ENCODE results near the gene EIPR1.

EIPR1 gene

DNA sequence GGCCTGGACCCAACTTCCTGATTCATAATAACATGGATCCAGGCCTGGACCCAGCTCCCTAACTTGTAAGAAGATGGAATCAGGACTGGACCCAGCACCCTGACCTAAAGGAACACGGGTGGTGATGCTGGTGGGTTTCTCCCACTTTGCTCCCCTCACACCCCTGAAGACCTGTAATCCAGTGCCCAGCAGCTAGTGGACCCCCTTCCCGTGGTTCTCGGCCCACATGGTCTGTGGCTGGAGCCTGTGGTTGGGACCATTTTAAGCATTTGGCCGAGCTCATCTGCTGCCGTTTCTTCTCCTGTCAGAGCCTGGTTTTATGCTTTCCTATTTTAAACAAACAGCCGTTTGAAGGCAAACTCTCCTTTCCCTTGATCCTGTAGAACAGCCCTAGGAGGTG is 232.8 kb downstream of the EIPR1 start:
- Histone ChIP-seq H3K9ac (peak overlapping the region in 4 of 11 experiments; percentile 6 to 62 (median 30); a peak in 6 of 22 replicates), H3K9me3 (replicated peaks in 1 of 11) (peaks cover 0 to 11% (median 5%) of the 10 kb centered on the region in 11 experiments; a peak in 13 of 22 replicates), H3K27ac (peak overlapping the region in 2 of 11 experiments; percentile 44 to 62; a peak in 3 of 22 replicates), H3K4me2 (peak overlapping the region in 9 of 11 experiments; percentile 52 to 97 (median 94); a peak in 17 of 22 replicates), H3K4me3 (peak overlapping the region in 1 of 10 experiments; percentile 7; a peak in 1 of 20 replicates), H3K27me3 (peaks cover 5 to 62% (median 21%) of the 10 kb centered on the region in 11 experiments; a peak in 15 of 22 replicates), H3K4me1 (peaks cover 28 to 85% (median 81%) of the 10 kb centered on the region in 10 experiments), H4K20me1 (peaks cover 0 to 53% (median 22%) of the 10 kb centered on the region in 11 experiments; a peak in 13 of 22 replicates), H3K36me3 (no peaks in the 10 kb centered on the region)
- no peak for TF ChIP-seq Cebpa-rat (IDR thresholded peaks at IDR 0.05)

GRCh38 chr2:3143602-3144001 is 234.0 kb downstream of the EIPR1 start:
- no peak for TF ChIP-seq Cebpa-rat (IDR thresholded peaks at IDR 0.05)
- peaks cover 0 to 53% (median 22%) of the 10 kb centered on the region in 11 experiments; a peak in 13 of 22 replicates for H4K20me1 ChIP-seq
- H3K4me2 ChIP-seq: peak overlapping the region in 9 of 11 experiments; percentile 52 to 97 (median 94); a peak in 17 of 22 replicates
- no peak overlapping the region for H3K9ac ChIP-seq
- no peaks in the 10 kb centered on the region for H3K36me3 ChIP-seq
- peaks cover 28 to 73% (median 68%) of the 10 kb centered on the region in 10 experiments for H3K4me1 ChIP-seq
- H3K4me3 ChIP-seq: no peak overlapping the region
- peaks cover 0 to 11% (median 5%) of the 10 kb centered on the region in 11 experiments; a peak in 13 of 22 replicates for H3K9me3 ChIP-seq (replicated peaks in 1 of 11)
- H3K27me3 ChIP-seq: peaks cover 5 to 62% (median 21%) of the 10 kb centered on the region in 11 experiments; a peak in 15 of 22 replicates
- no peak overlapping the region for H3K27ac ChIP-seq

DNA sequence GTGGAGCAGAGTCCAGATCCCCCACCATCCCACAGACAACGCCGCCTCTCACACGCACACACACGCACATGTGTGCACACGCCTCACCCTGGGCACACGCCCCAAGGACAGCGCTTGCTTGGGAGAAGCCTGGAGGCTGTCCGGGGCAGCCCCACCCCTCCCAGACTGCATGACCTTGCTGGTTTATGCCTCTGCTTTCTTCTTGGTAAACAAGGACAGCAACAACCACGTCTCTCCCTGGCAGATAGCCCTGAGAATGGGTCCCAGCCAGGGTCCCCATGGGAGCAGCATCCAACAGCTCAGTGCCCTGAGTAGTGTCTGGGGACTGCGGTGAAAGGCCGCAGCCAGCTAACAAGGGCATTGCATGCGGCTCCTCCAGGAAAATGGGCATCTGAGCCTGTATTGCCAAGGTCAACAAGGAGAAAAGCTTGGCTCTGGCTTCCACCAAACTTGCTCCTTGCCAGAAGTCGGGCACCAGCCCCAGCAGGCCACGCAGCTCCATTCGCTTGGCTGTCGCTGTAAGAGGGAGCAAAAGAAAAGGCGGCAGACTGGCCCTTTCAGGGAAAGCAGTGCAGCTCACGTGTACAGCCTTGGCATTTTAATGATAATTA is 234.6 kb downstream of the EIPR1 start:
- peaks cover 5 to 61% (median 21%) of the 10 kb centered on the region in 11 experiments; a peak in 15 of 22 replicates for H3K27me3 ChIP-seq
- H3K9me3 ChIP-seq (replicated peaks in 1 of 11): peaks cover 0 to 11% (median 5%) of the 10 kb centered on the region in 11 experiments; a peak in 13 of 22 replicates
- TF ChIP-seq Cebpa-rat (IDR thresholded peaks at IDR 0.05): no peak
- no peaks in the 10 kb centered on the region for H3K36me3 ChIP-seq
- no peak overlapping the region for H3K27ac ChIP-seq
- peak overlapping the region in 2 of 11 experiments; percentile 20 to 48; a peak in 4 of 22 replicates for H3K9ac ChIP-seq
- peak overlapping the region in 1 of 10 experiments; percentile 1; a peak in 1 of 20 replicates for H3K4me3 ChIP-seq
- peaks cover 0 to 51% (median 22%) of the 10 kb centered on the region in 11 experiments; a peak in 13 of 22 replicates for H4K20me1 ChIP-seq
- peak overlapping the region in 10 of 11 experiments; percentile 12 to 97 (median 89); a peak in 19 of 22 replicates for H3K4me2 ChIP-seq
- H3K4me1 ChIP-seq: peaks cover 28 to 67% (median 63%) of the 10 kb centered on the region in 10 experiments

- H3K27ac ChIP-seq: no peak overlapping the region
- H3K36me3 ChIP-seq: no peaks in the 10 kb centered on the region
- H3K9me3 ChIP-seq (replicated peaks in 1 of 11): peaks cover 0 to 11% (median 5%) of the 10 kb centered on the region in 11 experiments; a peak in 13 of 22 replicates
- H3K27me3 ChIP-seq: peaks cover 5 to 52% (median 21%) of the 10 kb centered on the region in 11 experiments; a peak in 15 of 22 replicates
- H4K20me1 ChIP-seq: peaks cover 0 to 45% (median 22%) of the 10 kb centered on the region in 11 experiments; a peak in 12 of 22 replicates
- 0 out of 22 replicates have a peak overlapping the region, but pooled peaks of 2 of the 11 experiments have one; percentile 20 to 48 for H3K9ac ChIP-seq
- no peak for TF ChIP-seq Cebpa-rat (IDR thresholded peaks at IDR 0.05)
- H3K4me3 ChIP-seq: peak overlapping the region in 1 of 10 experiments; percentile 1; a peak in 1 of 20 replicates
- H3K4me1 ChIP-seq: peaks cover 28 to 59% (median 54%) of the 10 kb centered on the region in 10 experiments
- peak overlapping the region in 9 of 11 experiments; percentile 48 to 97 (median 94); a peak in 18 of 22 replicates for H3K4me2 ChIP-seq
Measured at GRCh38 chr2:3142210-3142609, 235.4 kb downstream of the EIPR1 start.

DNA sequence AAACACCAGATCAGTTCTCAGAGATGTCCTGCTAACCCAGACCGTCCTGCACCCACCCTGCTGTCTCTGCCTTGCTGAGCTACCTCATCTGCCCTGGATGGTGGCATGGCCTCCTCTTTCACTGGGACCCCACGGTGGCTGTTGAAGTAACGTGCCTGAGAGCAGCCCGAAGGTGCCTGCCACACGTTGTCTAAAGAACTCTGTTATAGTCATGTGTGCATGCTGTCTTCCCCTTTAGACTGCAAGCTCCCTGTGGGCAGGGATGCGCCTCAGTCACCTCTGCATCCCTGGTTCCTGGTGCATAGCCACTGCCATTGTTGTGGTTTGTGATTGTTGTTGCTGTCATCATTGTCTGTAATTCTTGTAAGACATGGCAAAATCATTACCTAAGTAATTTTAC is 235.9 kb downstream of the EIPR1 start:
- Histone ChIP-seq H3K27me3 (peaks cover 5 to 48% (median 21%) of the 10 kb centered on the region in 11 experiments; a peak in 15 of 22 replicates), H4K20me1 (peaks cover 0 to 41% (median 22%) of the 10 kb centered on the region in 11 experiments; a peak in 12 of 22 replicates), H3K4me3 (no peak overlapping the region), H3K4me2 (peak overlapping the region in 8 of 11 experiments; percentile 75 to 97 (median 94); a peak in 13 of 22 replicates), H3K27ac (no peak overlapping the region), H3K36me3 (no peaks in the 10 kb centered on the region), H3K9me3 (replicated peaks in 1 of 11) (peaks cover 0 to 11% (median 5%) of the 10 kb centered on the region in 11 experiments; a peak in 13 of 22 replicates), H3K9ac (no peak overlapping the region), H3K4me1 (peaks cover 28 to 54% (median 49%) of the 10 kb centered on the region in 10 experiments)
- TF ChIP-seq Cebpa-rat (IDR thresholded peaks at IDR 0.05): no peak

DNA sequence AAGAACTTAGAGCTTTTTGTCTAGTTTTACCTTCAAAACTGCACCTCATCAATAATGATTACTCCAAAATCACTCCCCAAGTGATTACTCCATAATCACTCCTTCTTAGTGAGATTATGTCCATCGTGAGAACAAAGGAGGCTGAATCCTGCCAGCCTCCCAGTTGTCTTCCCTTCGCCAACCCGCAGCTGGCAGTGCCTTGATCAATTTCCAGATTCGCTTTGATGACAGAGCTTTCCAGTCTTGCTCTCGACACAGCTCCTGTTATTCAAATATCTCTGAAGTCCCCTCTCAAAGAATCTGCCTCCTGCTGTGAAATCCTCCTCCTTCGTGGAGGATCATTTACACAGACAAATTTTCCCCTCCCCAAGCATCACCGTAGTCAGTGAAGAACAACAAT is 237.7 kb downstream of the EIPR1 start:
- Histone ChIP-seq H3K9ac (no peak overlapping the region), H3K4me2 (no peak overlapping the region)
- no peak for TF ChIP-seq Cebpa-rat (IDR thresholded peaks at IDR 0.05)

More for the DNA sequence above, 237.7 kb downstream of the EIPR1 start:
- Histone ChIP-seq H3K4me1 (peaks cover 10 to 36% (median 31%) of the 10 kb centered on the region in 10 experiments; a peak in 17 of 20 replicates), H3K27me3 (peaks cover 5 to 35% (median 19%) of the 10 kb centered on the region in 11 experiments; a peak in 15 of 22 replicates), H3K27ac (no peak overlapping the region), H3K4me3 (no peak overlapping the region), H3K9me3 (replicated peaks in 1 of 11) (peaks cover 6 to 19% (median 12%) of the 10 kb centered on the region in 11 experiments; a peak in 19 of 22 replicates), H4K20me1 (peaks cover 0 to 28% (median 12%) of the 10 kb centered on the region in 11 experiments; a peak in 9 of 22 replicates), H3K36me3 (no peaks in the 10 kb centered on the region)

Data from BLaER1 treated with 17β-estradiol and CSF1 and Interleukin-3, amounts not matched to agents 10 nM and 100 nM (cell line).